Stimulated activated CD8-positive, alpha-beta memory T cell treated with anti-CD3 and anti-CD28 coated beads, Interleukin-4, amount 100 ng/mL, for 1 hour (primary cell): ENCODE data around the gene HSBP1L1.
"Not testable (repeated sequence)": the region's sequence is repeated elsewhere in the genome, so short reads cannot be mapped to it uniquely, and the experiment has no call there.

ENCODE experiments used
- DNase-seq, 2 donors: peaks; one replicate each; pipeline ENCODE4 v3.0.0-alpha.2; 2020; ENCODE audit warnings: low read depth in 2 of 2, low spot score in 1 of 2

Gene HSBP1L1

GRCh38 chr18:79960161-79960801 is 4.2 kb upstream of the HSBP1L1 start:
- not testable (repeated sequence) for DNase-seq

- DNase-seq, result no peak
Observed at GRCh38 chr18:79960921-79961526, 3.4 kb upstream of the HSBP1L1 start.

- DNase-seq, result no peak
Observed at GRCh38 chr18:79961527-79962291, 2.7 kb upstream of the HSBP1L1 start.

GRCh38 chr18:79962311-79962710 is 2.1 kb upstream of the HSBP1L1 start:
- no peak for DNase-seq

- DNase-seq, result peak in 1 of 2 donors; percentile 27
Observed at GRCh38 chr18:79962835-79963657, 1.4 kb upstream of the HSBP1L1 start.

GRCh38 chr18:79963658-79964329 is 649 bp upstream of the HSBP1L1 start:
- no peak for DNase-seq

GRCh38 chr18:79965119-79965902 is 868 bp downstream of the HSBP1L1 start:
- DNase-seq, result no peak

GRCh38 chr18:79970419-79971133 is 6.1 kb downstream of the HSBP1L1 start:
- no peak for DNase-seq

GRCh38 chr18:79971211-79971952 is 6.9 kb downstream of the HSBP1L1 start:
- no peak for DNase-seq

GRCh38 chr18:79971986-79972385 is 7.5 kb downstream of the HSBP1L1 start:
- no peak for DNase-seq

GRCh38 chr18:79972720-79973119 is 8.3 kb downstream of the HSBP1L1 start:
- no peak for DNase-seq

- DNase-seq, result no peak
Observed at GRCh38 chr18:79973517-79973916, 9.1 kb downstream of the HSBP1L1 start.

- no peak for DNase-seq
Observed at GRCh38 chr18:79974025-79974654, 9.7 kb downstream of the HSBP1L1 start.

- no peak for DNase-seq
Observed at GRCh38 chr18:79975043-79975442, 10.6 kb downstream of the HSBP1L1 start.

GRCh38 chr18:79975985-79976680 is 11.7 kb downstream of the HSBP1L1 start:
- no peak for DNase-seq

- no peak for DNase-seq
Observed at GRCh38 chr18:79979843-79980242, 15.4 kb downstream of the HSBP1L1 start.

- DNase-seq, result no peak
Observed at GRCh38 chr18:79980585-79980984, 16.1 kb downstream of the HSBP1L1 start.

- no peak for DNase-seq
Observed at GRCh38 chr18:79982736-79983135, 18.3 kb downstream of the HSBP1L1 start.
